ENCODE results near the gene GNPTAB.

The GNPTAB gene

DNA sequence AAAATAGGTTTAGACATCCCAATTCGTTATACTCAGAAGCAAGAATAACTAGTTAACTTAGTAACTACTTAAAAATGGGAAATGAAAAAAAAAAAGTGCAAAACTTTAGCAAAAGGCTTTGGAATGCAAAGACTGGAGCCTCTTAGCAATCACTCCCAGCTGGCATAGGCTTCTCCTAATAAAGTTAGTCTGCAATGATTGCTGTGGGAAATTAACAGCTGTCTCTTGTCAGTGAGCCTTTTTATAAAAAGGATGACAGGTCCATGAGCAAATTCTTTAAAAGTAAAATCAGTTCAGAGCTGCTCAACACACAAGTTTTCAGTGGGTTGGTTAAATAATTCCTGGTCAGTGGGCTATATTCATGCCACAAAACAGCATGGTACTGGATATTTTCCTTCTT is 84.1 kb downstream of the GNPTAB start:
- Histone ChIP-seq H3K4me1 (ENCODE audit: low read length) (no peaks in the 10 kb centered on the region), H3K4me3 (ENCODE audit: low read length) (no peak overlapping the region), H3K79me2 (ENCODE audit: low read length) (no peaks in the 10 kb centered on the region), H3K27ac (ENCODE audit: low read length) (no peak overlapping the region), H3K36me3 (replicated peaks; ENCODE audit: low read depth, low read length) (peaks cover 11% of the 10 kb centered on the region), H3K4me2 (ENCODE audit: low read length) (no peak overlapping the region), H2AFZ (ENCODE audit: low read depth, low read length) (no peak overlapping the region), H3K27me3 (ENCODE audit: low read depth, low read length) (no peaks in the 10 kb centered on the region), H3K9me3 (ENCODE audit: insufficient read depth, low read length) (no peaks in the 10 kb centered on the region), H3K9ac (ENCODE audit: low read length) (no peak overlapping the region), H4K20me1 (ENCODE audit: insufficient read depth, low read length) (no peaks in the 10 kb centered on the region)
- TF ChIP-seq EZH2phosphoT487 (IDR thresholded peaks at IDR 0.05; ENCODE audit: low read depth), result no peak
- TF ChIP-seq, protein P1, sequence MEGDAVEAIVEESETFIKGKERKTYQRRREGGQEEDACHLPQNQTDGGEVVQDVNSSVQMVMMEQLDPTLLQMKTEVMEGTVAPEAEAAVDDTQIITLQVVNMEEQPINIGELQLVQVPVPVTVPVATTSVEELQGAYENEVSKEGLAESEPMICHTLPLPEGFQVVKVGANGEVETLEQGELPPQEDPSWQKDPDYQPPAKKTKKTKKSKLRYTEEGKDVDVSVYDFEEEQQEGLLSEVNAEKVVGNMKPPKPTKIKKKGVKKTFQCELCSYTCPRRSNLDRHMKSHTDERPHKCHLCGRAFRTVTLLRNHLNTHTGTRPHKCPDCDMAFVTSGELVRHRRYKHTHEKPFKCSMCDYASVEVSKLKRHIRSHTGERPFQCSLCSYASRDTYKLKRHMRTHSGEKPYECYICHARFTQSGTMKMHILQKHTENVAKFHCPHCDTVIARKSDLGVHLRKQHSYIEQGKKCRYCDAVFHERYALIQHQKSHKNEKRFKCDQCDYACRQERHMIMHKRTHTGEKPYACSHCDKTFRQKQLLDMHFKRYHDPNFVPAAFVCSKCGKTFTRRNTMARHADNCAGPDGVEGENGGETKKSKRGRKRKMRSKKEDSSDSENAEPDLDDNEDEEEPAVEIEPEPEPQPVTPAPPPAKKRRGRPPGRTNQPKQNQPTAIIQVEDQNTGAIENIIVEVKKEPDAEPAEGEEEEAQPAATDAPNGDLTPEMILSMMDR (IDR thresholded peaks at IDR 0.05; ENCODE audit: low read depth, low read length), result no peak

DNA sequence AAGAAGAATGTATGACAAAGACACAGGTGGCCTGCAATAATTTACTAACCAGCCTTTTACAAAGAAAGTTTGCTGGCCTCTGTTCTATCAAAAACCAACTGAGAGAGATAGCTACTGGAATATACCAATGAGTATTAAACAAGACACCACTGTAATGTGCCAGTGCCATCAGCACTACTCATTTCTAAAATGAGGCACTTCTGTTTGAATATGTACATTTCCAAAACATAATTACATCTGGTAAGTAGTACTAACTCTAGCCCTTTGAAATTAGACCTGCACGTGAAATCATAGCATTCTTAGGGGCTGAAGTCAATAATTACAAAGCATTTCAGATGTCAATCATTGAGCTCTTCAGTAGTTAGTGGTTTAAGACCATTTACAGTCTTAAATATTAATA is 84.6 kb downstream of the GNPTAB start:
- no peaks in the 10 kb centered on the region for H3K27me3 ChIP-seq (ENCODE audit: low read depth, low read length)
- H3K4me2 ChIP-seq (ENCODE audit: low read length), result no peak overlapping the region
- no peaks in the 10 kb centered on the region for H3K9me3 ChIP-seq (ENCODE audit: insufficient read depth, low read length)
- peaks cover 11% of the 10 kb centered on the region for H3K36me3 ChIP-seq (replicated peaks; ENCODE audit: low read depth, low read length)
- H2AFZ ChIP-seq (ENCODE audit: low read depth, low read length), result no peak overlapping the region
- no peak overlapping the region for H3K27ac ChIP-seq (ENCODE audit: low read length)
- no peak for TF ChIP-seq EZH2phosphoT487 (IDR thresholded peaks at IDR 0.05; ENCODE audit: low read depth)
- TF ChIP-seq, protein P1 (IDR thresholded peaks at IDR 0.05; ENCODE audit: low read depth, low read length), result no peak
- no peaks in the 10 kb centered on the region for H3K79me2 ChIP-seq (ENCODE audit: low read length)
- H3K9ac ChIP-seq (ENCODE audit: low read length), result no peak overlapping the region
- no peaks in the 10 kb centered on the region for H4K20me1 ChIP-seq (ENCODE audit: insufficient read depth, low read length)
- H3K4me1 ChIP-seq (ENCODE audit: low read length), result no peaks in the 10 kb centered on the region
- H3K4me3 ChIP-seq (ENCODE audit: low read length), result no peak overlapping the region

DNA sequence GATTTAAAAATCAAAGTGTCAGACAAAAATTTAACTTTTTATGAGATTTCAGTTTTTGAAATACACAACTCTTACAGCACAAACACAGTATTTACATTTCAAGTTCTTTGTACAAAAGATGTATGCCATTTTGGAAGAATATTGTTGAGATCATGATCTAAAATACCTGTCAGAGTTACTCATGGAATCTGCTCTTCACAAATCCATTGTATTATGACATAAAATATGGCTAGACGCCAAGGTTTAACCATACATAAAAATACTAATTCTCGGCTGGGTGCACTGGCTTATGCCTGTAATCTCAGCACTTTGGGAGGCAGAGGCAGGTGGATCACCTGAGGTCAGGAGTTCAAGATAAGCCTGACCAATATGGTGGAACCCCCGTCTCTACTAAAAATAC is 85.3 kb downstream of the GNPTAB start:
- no peaks in the 10 kb centered on the region for H3K27me3 ChIP-seq (ENCODE audit: low read depth, low read length)
- peaks cover 11% of the 10 kb centered on the region for H3K36me3 ChIP-seq (replicated peaks; ENCODE audit: low read depth, low read length)
- H3K4me3 ChIP-seq (ENCODE audit: low read length), result no peak overlapping the region
- no peaks in the 10 kb centered on the region for H3K79me2 ChIP-seq (ENCODE audit: low read length)
- H4K20me1 ChIP-seq (ENCODE audit: insufficient read depth, low read length), result no peaks in the 10 kb centered on the region
- H3K4me2 ChIP-seq (ENCODE audit: low read length), result no peak overlapping the region
- no peak overlapping the region for H3K27ac ChIP-seq (ENCODE audit: low read length)
- TF ChIP-seq EZH2phosphoT487 (IDR thresholded peaks at IDR 0.05; ENCODE audit: low read depth), result no peak
- TF ChIP-seq, protein P1 (IDR thresholded peaks at IDR 0.05; ENCODE audit: low read depth, low read length), result no peak
- H3K9ac ChIP-seq (ENCODE audit: low read length), result no peak overlapping the region
- H3K4me1 ChIP-seq (ENCODE audit: low read length), result no peaks in the 10 kb centered on the region
- H2AFZ ChIP-seq (ENCODE audit: low read depth, low read length), result no peak overlapping the region
- no peaks in the 10 kb centered on the region for H3K9me3 ChIP-seq (ENCODE audit: insufficient read depth, low read length)

DNA sequence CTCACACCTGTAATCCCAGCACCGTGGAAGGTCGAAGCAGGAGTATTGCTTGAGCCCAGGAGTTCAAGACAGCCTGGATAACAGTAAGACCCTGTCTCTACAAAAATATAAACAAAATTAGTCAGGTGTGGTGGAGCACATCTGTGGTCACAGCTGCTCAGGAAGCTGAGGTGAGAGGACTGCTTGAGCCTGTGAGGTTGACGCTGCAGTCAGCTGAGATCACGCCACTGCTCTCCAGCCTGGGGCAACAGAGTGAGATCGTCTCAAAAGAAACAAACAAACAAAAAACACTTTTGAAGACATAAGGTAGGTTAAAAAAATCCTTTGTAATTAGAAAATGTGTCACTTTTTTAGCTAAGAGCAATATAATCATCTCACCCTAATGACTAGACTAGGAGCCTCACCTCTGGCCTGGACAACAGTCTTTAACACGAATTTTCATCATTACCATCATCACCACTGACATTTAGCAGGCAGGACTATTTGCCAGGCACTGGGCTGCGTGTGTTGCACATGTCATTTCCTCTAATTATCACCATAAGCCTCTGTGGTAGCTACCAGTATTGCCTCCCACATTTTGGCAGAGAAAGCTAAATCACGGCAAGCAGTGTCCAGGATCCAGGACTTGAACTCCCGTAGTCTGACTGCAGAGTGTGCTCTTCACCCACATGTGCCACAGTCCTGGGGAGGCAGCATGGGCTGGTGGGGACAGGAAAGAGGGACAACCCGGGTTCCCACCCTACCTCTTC is 86.9 kb downstream of the GNPTAB start:
- H3K27ac ChIP-seq (ENCODE audit: low read length), result no peak overlapping the region
- no peak overlapping the region for H3K4me3 ChIP-seq (ENCODE audit: low read length)
- H2AFZ ChIP-seq (ENCODE audit: low read depth, low read length), result no peak overlapping the region
- TF ChIP-seq, protein P1 (IDR thresholded peaks at IDR 0.05; ENCODE audit: low read depth, low read length), result no peak
- no peak for TF ChIP-seq EZH2phosphoT487 (IDR thresholded peaks at IDR 0.05; ENCODE audit: low read depth)
- H3K79me2 ChIP-seq (ENCODE audit: low read length), result no peaks in the 10 kb centered on the region
- no peak overlapping the region for H3K9ac ChIP-seq (ENCODE audit: low read length)
- no peak overlapping the region for H3K4me2 ChIP-seq (ENCODE audit: low read length)
- no peaks in the 10 kb centered on the region for H3K4me1 ChIP-seq (ENCODE audit: low read length)
- no peaks in the 10 kb centered on the region for H3K9me3 ChIP-seq (ENCODE audit: insufficient read depth, low read length)
- H3K27me3 ChIP-seq (ENCODE audit: low read depth, low read length), result no peaks in the 10 kb centered on the region
- peaks cover 11% of the 10 kb centered on the region for H3K36me3 ChIP-seq (replicated peaks; ENCODE audit: low read depth, low read length)
- no peaks in the 10 kb centered on the region for H4K20me1 ChIP-seq (ENCODE audit: insufficient read depth, low read length)
